Peyer's patch (tissue), 4 donors: ENCODE results near the gene FAM136A.

Experiments used
- POLR2A ChIP-seq, 2 donors: fragments of 450-650 bp; IDR thresholded peaks; one replicate each; pipeline ENCODE4 v1.5.1; 2017; ENCODE audit warnings: antibody characterized with exemption in 2 of 2, mild to moderate bottlenecking in 2 of 2, moderate library complexity in 2 of 2
- TF ChIP-seq, protein P1 (sequence below), 6 experiments: fragments of 450-650 bp in 4 of 6; fragments of 200-600 bp in 2 of 6; sonication (generic) in 1 of 6; IDR thresholded peaks; one replicate each; pipeline ENCODE4 v1.5.1; 2017 to 2019; ENCODE audit warnings: antibody characterized with exemption in 6 of 6, mild to moderate bottlenecking in 3 of 6, moderate library complexity in 1 of 6

GRCh38 chr2:70331012-70331411 lies 29.1 kb upstream of the FAM136A start:
- TF ChIP-seq POLR2A (IDR thresholded peaks at IDR 0.05), result no peak
- TF ChIP-seq, protein P1, sequence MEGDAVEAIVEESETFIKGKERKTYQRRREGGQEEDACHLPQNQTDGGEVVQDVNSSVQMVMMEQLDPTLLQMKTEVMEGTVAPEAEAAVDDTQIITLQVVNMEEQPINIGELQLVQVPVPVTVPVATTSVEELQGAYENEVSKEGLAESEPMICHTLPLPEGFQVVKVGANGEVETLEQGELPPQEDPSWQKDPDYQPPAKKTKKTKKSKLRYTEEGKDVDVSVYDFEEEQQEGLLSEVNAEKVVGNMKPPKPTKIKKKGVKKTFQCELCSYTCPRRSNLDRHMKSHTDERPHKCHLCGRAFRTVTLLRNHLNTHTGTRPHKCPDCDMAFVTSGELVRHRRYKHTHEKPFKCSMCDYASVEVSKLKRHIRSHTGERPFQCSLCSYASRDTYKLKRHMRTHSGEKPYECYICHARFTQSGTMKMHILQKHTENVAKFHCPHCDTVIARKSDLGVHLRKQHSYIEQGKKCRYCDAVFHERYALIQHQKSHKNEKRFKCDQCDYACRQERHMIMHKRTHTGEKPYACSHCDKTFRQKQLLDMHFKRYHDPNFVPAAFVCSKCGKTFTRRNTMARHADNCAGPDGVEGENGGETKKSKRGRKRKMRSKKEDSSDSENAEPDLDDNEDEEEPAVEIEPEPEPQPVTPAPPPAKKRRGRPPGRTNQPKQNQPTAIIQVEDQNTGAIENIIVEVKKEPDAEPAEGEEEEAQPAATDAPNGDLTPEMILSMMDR (IDR thresholded peaks at IDR 0.05), result no peak
